ACC112 (cell line): ENCODE results near the gene RNF44.

Experiments used
- H2AFZ ChIP-seq: fragments of 200-600 bp; sonication (generic); one replicate; pipeline ENCODE4 v1.6.0; 2017; ENCODE audit warnings: antibody characterized with exemption, low read length; ENCODE audit not compliant: unreplicated experiment
- H3K27ac ChIP-seq: fragments of 200-600 bp; sonication (generic); 2 replicates; pipeline ENCODE4 v1.5.1; 2014; ENCODE audit warnings: low read depth, mild to moderate bottlenecking, antibody characterized with exemption, low read length, moderate library complexity
- H3K27me3 ChIP-seq: fragments of 200-600 bp; sonication (generic); 2 replicates; pipeline ENCODE4 v1.6.1; 2014; ENCODE audit warnings: mild to moderate bottlenecking, antibody characterized with exemption, low read length, moderate library complexity, mixed read lengths; ENCODE audit not compliant: insufficient read depth
- H3K36me3 ChIP-seq: fragments of 200-600 bp; sonication (generic); 2 replicates; pipeline ENCODE4 v1.6.1; 2016; ENCODE audit warnings: mild to moderate bottlenecking, antibody characterized with exemption, low read length, moderate library complexity, mixed read lengths; ENCODE audit not compliant: insufficient read depth
- H3K4me1 ChIP-seq: fragments of 200-600 bp; sonication (generic); one replicate; pipeline ENCODE4 v1.6.1; 2016; ENCODE audit warnings: low read length, mixed read lengths; ENCODE audit not compliant: insufficient read depth, unreplicated experiment, control insufficient read depth
- H3K4me3 ChIP-seq: fragments of 200-600 bp; sonication (generic); 2 replicates; pipeline ENCODE4 v1.5.1; 2014; ENCODE audit warnings: mild to moderate bottlenecking, low read depth, low read length
- H3K79me2 ChIP-seq: fragments of 200-600 bp; sonication (generic); one replicate; pipeline ENCODE4 v1.6.0; 2016; ENCODE audit warnings: low read length; ENCODE audit not compliant: control insufficient read depth, unreplicated experiment, insufficient read depth

RNF44 gene

GRCh38 chr5:176536902-176537553, at the start of gene RNF44:
Gene RNF44 (minus strand): TSS chr5:176537402. CDS start chr5:176532472, 4,930 bp downstream.
- peaks cover 28% of the 10 kb centered on the region for H3K79me2 ChIP-seq
- peak within 1 kb of the TSS; percentile 94 for H2AFZ ChIP-seq
- H3K27ac ChIP-seq = peak within 1 kb of the TSS; percentile 82
- peaks cover 39% of the 10 kb centered on the region for H3K4me1 ChIP-seq
- H3K36me3 ChIP-seq = no peaks in the 10 kb centered on the region
- H3K27me3 ChIP-seq = no peaks in the 10 kb centered on the region
- H3K4me3 ChIP-seq = peak within 1 kb of the TSS; percentile 85

GRCh38 chr5:176583076-176583475, 45.9 kb upstream of the RNF44 start:
- Histone ChIP-seq H3K27ac (no peak overlapping the region), H3K79me2 (no peaks in the 10 kb centered on the region), H3K4me3 (no peak overlapping the region), H2AFZ (no peak overlapping the region), H3K4me1 (no peaks in the 10 kb centered on the region), H3K27me3 (no peaks in the 10 kb centered on the region), H3K36me3 (no peaks in the 10 kb centered on the region)

- Histone ChIP-seq H3K27me3 (no peaks in the 10 kb centered on the region), H3K79me2 (no peaks in the 10 kb centered on the region), H3K36me3 (no peaks in the 10 kb centered on the region), H3K27ac (no peak overlapping the region), H2AFZ (no peak overlapping the region), H3K4me1 (no peaks in the 10 kb centered on the region), H3K4me3 (no peak overlapping the region)
These were observed 44.2 kb upstream of the RNF44 start for GRCh38 chr5:176581361-176581760.

GRCh38 chr5:176579323-176579722, 42.1 kb upstream of the RNF44 start:
- Histone ChIP-seq H3K27me3 (no peaks in the 10 kb centered on the region), H3K36me3 (no peaks in the 10 kb centered on the region), H3K4me3 (no peak overlapping the region), H2AFZ (no peak overlapping the region), H3K4me1 (no peaks in the 10 kb centered on the region), H3K79me2 (no peaks in the 10 kb centered on the region), H3K27ac (no peak overlapping the region)

- Histone ChIP-seq H3K79me2 (no peaks in the 10 kb centered on the region), H3K27me3 (no peaks in the 10 kb centered on the region), H3K4me3 (no peak overlapping the region), H3K27ac (no peak overlapping the region), H2AFZ (no peak overlapping the region), H3K36me3 (no peaks in the 10 kb centered on the region), H3K4me1 (no peaks in the 10 kb centered on the region)
These were observed 41.2 kb upstream of the RNF44 start for GRCh38 chr5:176578391-176578808.

GRCh38 chr5:176577312-176578176, 40.3 kb upstream of the RNF44 start:
- Histone ChIP-seq H3K4me1 (no peaks in the 10 kb centered on the region), H3K27ac (no peak overlapping the region), H3K36me3 (no peaks in the 10 kb centered on the region), H3K79me2 (no peaks in the 10 kb centered on the region), H3K4me3 (no peak overlapping the region), H3K27me3 (peaks cover 5% of the 10 kb centered on the region; the same call in 1 of the 2 replicates), H2AFZ (no peak overlapping the region)

- no peak overlapping the region for H3K4me3 ChIP-seq
- H2AFZ ChIP-seq = no peak overlapping the region
These were observed 38.6 kb upstream of the RNF44 start for GRCh38 chr5:176575488-176576422.

GRCh38 chr5:176575066-176575465, 37.9 kb upstream of the RNF44 start:
- Histone ChIP-seq H3K27me3 (peaks cover 7% of the 10 kb centered on the region; the same call in 1 of the 2 replicates), H3K36me3 (no peaks in the 10 kb centered on the region), H2AFZ (no peak overlapping the region), H3K4me1 (no peaks in the 10 kb centered on the region), H3K4me3 (no peak overlapping the region), H3K79me2 (no peaks in the 10 kb centered on the region), H3K27ac (no peak overlapping the region)

More at GRCh38 chr5:176575488-176576422, 38.6 kb upstream of the RNF44 start:
- H3K4me1 ChIP-seq = no peaks in the 10 kb centered on the region
- no peak overlapping the region for H3K27ac ChIP-seq
- H3K79me2 ChIP-seq = no peaks in the 10 kb centered on the region
- H3K27me3 ChIP-seq = peaks cover 7% of the 10 kb centered on the region; the same call in 1 of the 2 replicates
- H3K36me3 ChIP-seq = no peaks in the 10 kb centered on the region

GRCh38 chr5:176574297-176574591, 37.0 kb upstream of the RNF44 start:
- Histone ChIP-seq H3K4me1 (no peaks in the 10 kb centered on the region), H3K27ac (no peak overlapping the region), H3K27me3 (peaks cover 7% of the 10 kb centered on the region; the same call in 1 of the 2 replicates), H3K4me3 (no peak overlapping the region), H3K79me2 (no peaks in the 10 kb centered on the region), H3K36me3 (no peaks in the 10 kb centered on the region), H2AFZ (no peak overlapping the region)

- no peak overlapping the region for H2AFZ ChIP-seq
- no peaks in the 10 kb centered on the region for H3K36me3 ChIP-seq
- no peak overlapping the region for H3K27ac ChIP-seq
- no peaks in the 10 kb centered on the region for H3K4me1 ChIP-seq
- no peaks in the 10 kb centered on the region for H3K79me2 ChIP-seq
- no peak overlapping the region for H3K4me3 ChIP-seq
- H3K27me3 ChIP-seq = peaks cover 7% of the 10 kb centered on the region; the same call in 1 of the 2 replicates
These were observed 36.5 kb upstream of the RNF44 start for GRCh38 chr5:176573564-176574296.
